ENCODE data around the gene REEP6.

REEP6 gene

DNA sequence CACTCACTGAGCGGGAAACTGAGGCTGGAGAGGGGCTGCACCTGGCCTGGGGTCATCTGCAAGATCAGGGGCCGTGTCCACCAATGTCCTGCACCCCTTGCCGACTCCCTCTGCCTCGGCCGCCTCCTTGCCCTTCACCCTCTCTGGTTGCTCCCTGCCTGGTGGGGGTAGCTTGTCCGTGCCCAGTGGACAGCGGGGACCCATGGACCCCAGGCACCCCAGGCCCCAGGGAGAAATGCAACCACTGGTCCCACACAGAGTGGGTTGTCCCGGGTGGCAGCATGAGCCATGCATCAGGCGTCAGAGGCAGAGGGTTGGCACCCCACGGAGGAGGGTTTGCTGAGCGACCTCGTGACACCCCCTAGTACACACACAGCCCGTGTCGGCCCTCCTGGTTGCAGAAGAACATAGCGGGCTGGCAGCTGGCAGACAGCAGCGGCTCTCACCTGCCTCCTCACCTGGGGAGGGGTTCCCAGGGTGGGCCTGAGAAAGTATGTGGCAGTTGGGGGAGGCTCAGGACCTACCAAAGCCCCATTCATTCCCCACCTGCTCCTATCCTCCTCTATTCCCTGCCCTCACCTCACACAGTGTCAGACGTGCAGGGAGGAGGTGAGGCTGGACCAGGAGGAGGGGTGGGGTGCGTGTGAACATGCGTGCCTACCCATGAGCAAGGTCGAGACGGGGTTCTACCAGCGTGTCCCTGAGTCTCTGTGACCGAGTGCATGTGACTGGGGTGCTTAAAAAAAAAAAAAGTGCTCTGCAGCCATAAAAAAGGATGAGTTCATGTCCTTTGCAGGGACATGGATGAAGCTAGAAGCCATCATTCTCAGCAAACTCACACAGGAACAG, 13.2 kb downstream of the REEP6 start:
- peaks cover 0 to 6% of the 10 kb centered on the region in 2 experiments for H3K36me3 ChIP-seq (ENCODE audit: control insufficient read depth in 1 of 2, insufficient read depth in 2 of 2, low read depth in 1 of 2, low read length in 2 of 2)
- no peak overlapping the region for H3K4me3 ChIP-seq (ENCODE audit: insufficient read depth in 1 of 2, low read depth in 1 of 2, low read length in 2 of 2)
- H3K27me3 ChIP-seq (ENCODE audit: control insufficient read depth in 1 of 2, insufficient read depth in 1 of 2, low read length in 2 of 2): peaks cover 16 to 48% of the 10 kb centered on the region in 2 experiments
- H3K9ac ChIP-seq (ENCODE audit: low read length): no peak overlapping the region
- peak overlapping the region; percentile 30 for H4K91ac ChIP-seq (ENCODE audit: low read length)
- no peak overlapping the region for H3K4ac ChIP-seq (ENCODE audit: low read depth in 1 of 2, low read length in 2 of 2)
- H3K9me3 ChIP-seq (ENCODE audit: control insufficient read depth, low read length): no peaks in the 10 kb centered on the region
- H3K14ac ChIP-seq (ENCODE audit: low read length in 2 of 2): no peak overlapping the region
- no peak overlapping the region for H3K4me2 ChIP-seq (ENCODE audit: low read length, poor library complexity, severe bottlenecking)
- H3K23ac ChIP-seq (ENCODE audit: low read length in 2 of 2): no peak overlapping the region
- no peak for DNase-seq
- no peak overlapping the region for H2BK12ac ChIP-seq (ENCODE audit: low read length in 2 of 2)
- H2BK15ac ChIP-seq (ENCODE audit: low read depth, poor library complexity, severe bottlenecking): peak overlapping the region; percentile 36
- H3K27ac ChIP-seq (ENCODE audit: low read length, poor library complexity, severe bottlenecking): no peak overlapping the region
- no peaks in the 10 kb centered on the region for H3K79me1 ChIP-seq (replicated peaks; ENCODE audit: low read length, poor library complexity, severe bottlenecking)
- H2AFZ ChIP-seq (ENCODE audit: low read depth, low read length): no peak overlapping the region
- WGBS: 73% methylated on average over 17 of the region's 23 CpGs
- H4K8ac ChIP-seq (ENCODE audit: low read length): peak overlapping the region; percentile 29
- no peak overlapping the region for H2AK5ac ChIP-seq (ENCODE audit: low read length, severe bottlenecking)
- no peak overlapping the region for H3K18ac ChIP-seq (ENCODE audit: low read depth in 1 of 2, low read length in 2 of 2)
- no peak overlapping the region for H2BK5ac ChIP-seq (ENCODE audit: low read depth, low read length, poor library complexity, severe bottlenecking)
- H2BK120ac ChIP-seq (ENCODE audit: low read depth, low read length): no peak overlapping the region
- peaks cover 25% of the 10 kb centered on the region for H3K4me1 ChIP-seq (ENCODE audit: control insufficient read depth, insufficient read depth, low read depth, low read length)

DNA sequence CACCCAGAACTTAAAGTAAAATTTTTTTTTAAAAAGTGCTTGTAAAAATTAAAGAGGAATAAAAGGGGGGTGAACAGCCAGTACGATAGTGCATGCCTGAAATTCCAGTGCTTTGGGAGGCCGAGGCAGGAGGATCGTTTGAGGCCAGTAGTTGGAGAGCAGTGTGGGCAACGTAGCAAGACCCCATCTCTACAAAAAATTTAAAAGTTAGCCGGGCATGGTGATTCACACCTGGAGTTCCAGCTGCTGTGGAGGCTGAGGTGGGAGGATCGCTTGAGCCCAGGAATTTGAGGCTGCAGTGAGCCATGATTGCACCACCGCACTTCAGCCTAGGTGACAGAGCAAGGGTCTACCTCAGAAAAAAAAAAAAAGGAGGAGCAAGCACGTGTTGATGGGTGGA, 14.0 kb downstream of the REEP6 start:
- WGBS: 80% methylated on average over 8 of the region's 8 CpGs
- no peak for DNase-seq
- Histone ChIP-seq H2AFZ (ENCODE audit: low read depth, low read length) (no peak overlapping the region), H2BK15ac (ENCODE audit: low read depth, poor library complexity, severe bottlenecking) (no peak overlapping the region), H3K79me1 (replicated peaks; ENCODE audit: low read length, poor library complexity, severe bottlenecking) (no peaks in the 10 kb centered on the region), H4K91ac (ENCODE audit: low read length) (no peak overlapping the region), H3K4me2 (ENCODE audit: low read length, poor library complexity, severe bottlenecking) (no peak overlapping the region), H3K9me3 (ENCODE audit: control insufficient read depth, low read length) (no peaks in the 10 kb centered on the region), H3K27me3 (ENCODE audit: control insufficient read depth in 1 of 2, insufficient read depth in 1 of 2, low read length in 2 of 2) (peaks cover 16 to 48% of the 10 kb centered on the region in 2 experiments), H3K14ac (ENCODE audit: low read length in 2 of 2) (no peak overlapping the region), H3K36me3 (ENCODE audit: control insufficient read depth in 1 of 2, insufficient read depth in 2 of 2, low read depth in 1 of 2, low read length in 2 of 2) (peaks cover 0 to 8% of the 10 kb centered on the region in 2 experiments), H3K27ac (ENCODE audit: low read length, poor library complexity, severe bottlenecking) (no peak overlapping the region), H2BK120ac (ENCODE audit: low read depth, low read length) (no peak overlapping the region), H2BK5ac (ENCODE audit: low read depth, low read length, poor library complexity, severe bottlenecking) (no peak overlapping the region), H2AK5ac (ENCODE audit: low read length, severe bottlenecking) (no peak overlapping the region), H3K23ac (ENCODE audit: low read length in 2 of 2) (no peak overlapping the region), H3K4ac (ENCODE audit: low read depth in 1 of 2, low read length in 2 of 2) (no peak overlapping the region), H4K8ac (ENCODE audit: low read length) (no peak overlapping the region), H3K4me1 (ENCODE audit: control insufficient read depth, insufficient read depth, low read depth, low read length) (peaks cover 25% of the 10 kb centered on the region), H3K4me3 (ENCODE audit: insufficient read depth in 1 of 2, low read depth in 1 of 2, low read length in 2 of 2) (no peak overlapping the region), H3K18ac (ENCODE audit: low read depth in 1 of 2, low read length in 2 of 2) (no peak overlapping the region), H3K9ac (ENCODE audit: low read length) (no peak overlapping the region), H2BK12ac (ENCODE audit: low read length in 2 of 2) (no peak overlapping the region)

DNA sequence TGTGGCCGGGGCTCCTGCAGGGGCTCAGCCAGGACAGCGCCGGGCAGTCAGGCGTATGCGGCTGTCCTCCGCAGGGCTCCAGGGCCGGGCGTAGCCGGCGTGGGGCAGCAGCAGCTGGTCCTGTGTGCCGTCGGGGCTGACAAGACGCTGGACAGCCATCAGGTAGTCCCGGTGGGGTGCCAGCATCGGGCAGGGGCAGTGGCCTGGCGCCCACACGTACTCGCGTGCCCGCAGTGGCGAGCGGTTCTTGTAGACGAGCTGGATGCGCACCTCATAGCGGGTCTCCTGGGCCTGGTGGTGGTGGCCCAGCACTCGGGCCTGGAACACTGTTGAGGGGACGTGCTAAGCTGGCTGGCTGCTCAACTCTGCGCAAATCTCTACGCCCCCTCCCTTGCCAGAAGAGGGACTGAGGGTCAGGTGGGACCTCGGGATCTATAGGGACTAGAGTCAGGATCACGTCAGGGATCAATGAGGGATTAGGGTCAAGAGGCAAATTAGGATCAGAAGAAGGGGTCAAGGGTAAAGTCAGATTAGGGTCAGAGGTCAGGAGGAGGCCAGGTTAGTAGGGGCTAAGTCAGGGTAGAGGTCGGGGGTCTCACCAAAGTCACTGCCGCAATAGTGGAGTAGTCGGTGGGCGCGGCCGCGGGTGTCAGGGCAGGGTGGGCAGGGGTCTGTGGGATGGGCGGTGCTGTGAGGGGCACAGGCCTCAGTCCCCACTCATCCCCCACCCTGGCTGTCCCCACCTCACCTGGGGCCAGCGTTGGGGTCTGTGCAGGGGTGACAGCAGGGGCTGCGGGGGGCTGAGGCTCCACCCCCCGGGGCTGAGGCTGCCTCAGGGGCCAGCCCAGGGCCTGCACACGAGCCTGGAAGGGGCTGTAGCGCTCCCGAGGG, 15.3 kb downstream of the REEP6 start:
- Histone ChIP-seq H2AFZ (ENCODE audit: low read depth, low read length) (no peak overlapping the region), H3K23ac (ENCODE audit: low read length in 2 of 2) (no peak overlapping the region), H2BK5ac (ENCODE audit: low read depth, low read length, poor library complexity, severe bottlenecking) (no peak overlapping the region), H2BK12ac (ENCODE audit: low read length in 2 of 2) (no peak overlapping the region), H3K36me3 (ENCODE audit: control insufficient read depth in 1 of 2, insufficient read depth in 2 of 2, low read depth in 1 of 2, low read length in 2 of 2) (peaks cover 0 to 15% of the 10 kb centered on the region in 2 experiments), H2AK5ac (ENCODE audit: low read length, severe bottlenecking) (no peak overlapping the region), H3K79me1 (replicated peaks; ENCODE audit: low read length, poor library complexity, severe bottlenecking) (no peaks in the 10 kb centered on the region), H3K14ac (ENCODE audit: low read length in 2 of 2) (no peak overlapping the region), H3K9ac (ENCODE audit: low read length) (no peak overlapping the region), H3K9me3 (ENCODE audit: control insufficient read depth, low read length) (no peaks in the 10 kb centered on the region), H3K18ac (ENCODE audit: low read depth in 1 of 2, low read length in 2 of 2) (no peak overlapping the region), H3K4me3 (ENCODE audit: insufficient read depth in 1 of 2, low read depth in 1 of 2, low read length in 2 of 2) (no peak overlapping the region), H2BK15ac (ENCODE audit: low read depth, poor library complexity, severe bottlenecking) (no peak overlapping the region), H3K4me1 (ENCODE audit: control insufficient read depth, insufficient read depth, low read depth, low read length) (peaks cover 22% of the 10 kb centered on the region), H2BK120ac (ENCODE audit: low read depth, low read length) (no peak overlapping the region), H4K91ac (ENCODE audit: low read length) (peak overlapping the region; percentile 53), H3K27ac (ENCODE audit: low read length, poor library complexity, severe bottlenecking) (no peak overlapping the region), H3K27me3 (ENCODE audit: control insufficient read depth in 1 of 2, insufficient read depth in 1 of 2, low read length in 2 of 2) (peaks cover 16 to 45% of the 10 kb centered on the region in 2 experiments), H3K4ac (ENCODE audit: low read depth in 1 of 2, low read length in 2 of 2) (no peak overlapping the region), H3K4me2 (ENCODE audit: low read length, poor library complexity, severe bottlenecking) (no peak overlapping the region), H4K8ac (ENCODE audit: low read length) (no peak overlapping the region)
- WGBS: 95% methylated on average over 45 of the region's 45 CpGs
- no peak for DNase-seq

DNA sequence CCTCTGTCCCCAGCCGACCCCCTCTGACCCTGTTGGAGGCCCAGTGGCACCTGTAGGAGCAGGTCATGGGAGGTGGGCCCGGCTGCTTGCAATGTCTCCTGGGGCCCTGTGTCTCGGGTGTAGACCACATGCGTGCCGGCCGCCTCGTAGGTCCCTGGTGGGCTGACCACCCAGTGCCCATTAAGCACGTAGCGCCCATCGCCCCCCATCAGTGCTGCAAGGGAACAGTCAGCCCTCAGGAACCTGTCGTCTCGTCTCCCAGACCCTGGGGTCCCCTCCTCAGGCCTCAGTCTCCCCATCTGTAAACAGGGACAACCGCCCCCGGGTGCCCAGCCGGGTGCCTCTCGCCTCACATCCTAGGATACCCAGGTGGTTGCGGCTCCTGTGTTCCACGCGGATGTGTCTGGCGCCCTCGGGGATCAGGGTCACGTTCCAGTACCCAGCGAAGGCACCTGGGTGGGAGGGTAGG, 16.2 kb downstream of the REEP6 start:
- Histone ChIP-seq H2BK120ac (ENCODE audit: low read depth, low read length) (peak overlapping the region; percentile 45), H3K4me2 (ENCODE audit: low read length, poor library complexity, severe bottlenecking) (peak overlapping the region; percentile 37), H3K9ac (ENCODE audit: low read length) (peak overlapping the region; percentile 78), H4K91ac (ENCODE audit: low read length) (peak overlapping the region; percentile 77), H2BK5ac (ENCODE audit: low read depth, low read length, poor library complexity, severe bottlenecking) (no peak overlapping the region), H3K27me3 (ENCODE audit: control insufficient read depth in 1 of 2, insufficient read depth in 1 of 2, low read length in 2 of 2) (peaks cover 16 to 51% of the 10 kb centered on the region in 2 experiments), H3K18ac (ENCODE audit: low read depth in 1 of 2, low read length in 2 of 2) (no peak overlapping the region), H3K27ac (ENCODE audit: low read length, poor library complexity, severe bottlenecking) (no peak overlapping the region), H2AFZ (ENCODE audit: low read depth, low read length) (peak overlapping the region; percentile 14), H3K14ac (ENCODE audit: low read length in 2 of 2) (no peak overlapping the region), H2AK5ac (ENCODE audit: low read length, severe bottlenecking) (peak overlapping the region; percentile 42), H3K4me1 (ENCODE audit: control insufficient read depth, insufficient read depth, low read depth, low read length) (peaks cover 26% of the 10 kb centered on the region), H3K36me3 (ENCODE audit: control insufficient read depth in 1 of 2, insufficient read depth in 2 of 2, low read depth in 1 of 2, low read length in 2 of 2) (peaks cover 0 to 15% of the 10 kb centered on the region in 2 experiments), H3K4ac (ENCODE audit: low read depth in 1 of 2, low read length in 2 of 2) (peak overlapping the region; percentile 30 to 71), H3K23ac (ENCODE audit: low read length in 2 of 2) (no peak overlapping the region), H2BK12ac (ENCODE audit: low read length in 2 of 2) (peak overlapping the region; percentile 38 to 79), H3K9me3 (ENCODE audit: control insufficient read depth, low read length) (no peaks in the 10 kb centered on the region), H3K79me1 (replicated peaks; ENCODE audit: low read length, poor library complexity, severe bottlenecking) (peaks cover 4% of the 10 kb centered on the region), H4K8ac (ENCODE audit: low read length) (peak overlapping the region; percentile 72), H3K4me3 (ENCODE audit: insufficient read depth in 1 of 2, low read depth in 1 of 2, low read length in 2 of 2) (peak overlapping the region; percentile 20 to 72), H2BK15ac (ENCODE audit: low read depth, poor library complexity, severe bottlenecking) (no peak overlapping the region)
- no peak for DNase-seq
- 90% methylated on average over 23 of the region's 23 CpGs for WGBS
